Upper lobe of left lung (tissue), 4 donors: ENCODE measurements around the gene VPS35L.

Source experiments
- POLR2A ChIP-seq, 4 donors: fragments of 450-650 bp; IDR thresholded peaks; one replicate each; pipeline ENCODE4 v1.5.1; 2016 to 2017; ENCODE audit warnings: antibody characterized with exemption in 4 of 4, mild to moderate bottlenecking in 2 of 4
- TF ChIP-seq, protein P1 (sequence below), 6 experiments: fragments of 450-650 bp in 4 of 6; fragments of 200-600 bp in 2 of 6; sonication (generic) in 2 of 6; IDR thresholded peaks; one replicate each; pipeline ENCODE4 v1.5.1; 2016 to 2019; ENCODE audit warnings: antibody characterized with exemption in 6 of 6

DNA sequence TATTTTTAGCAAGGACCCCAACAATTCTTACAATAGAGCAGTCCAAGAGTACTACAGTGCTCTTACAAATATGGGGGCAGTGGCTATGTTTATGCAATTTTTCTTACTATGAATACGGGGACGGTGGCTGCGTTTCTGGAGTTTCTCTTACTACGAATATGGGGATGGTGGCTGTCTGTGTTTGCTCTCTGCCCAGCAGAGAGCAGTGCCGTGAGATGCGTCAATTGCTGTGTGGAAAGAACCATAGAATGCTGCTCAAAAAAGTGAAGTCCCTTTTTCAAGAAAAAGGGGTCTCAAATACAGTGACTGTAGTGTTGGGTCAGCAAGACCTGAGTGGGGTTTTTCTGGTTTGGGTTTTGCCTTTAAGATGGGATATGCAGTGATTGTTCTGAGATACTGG lies 108.7 kb downstream of the VPS35L start:
- TF ChIP-seq, protein P1, sequence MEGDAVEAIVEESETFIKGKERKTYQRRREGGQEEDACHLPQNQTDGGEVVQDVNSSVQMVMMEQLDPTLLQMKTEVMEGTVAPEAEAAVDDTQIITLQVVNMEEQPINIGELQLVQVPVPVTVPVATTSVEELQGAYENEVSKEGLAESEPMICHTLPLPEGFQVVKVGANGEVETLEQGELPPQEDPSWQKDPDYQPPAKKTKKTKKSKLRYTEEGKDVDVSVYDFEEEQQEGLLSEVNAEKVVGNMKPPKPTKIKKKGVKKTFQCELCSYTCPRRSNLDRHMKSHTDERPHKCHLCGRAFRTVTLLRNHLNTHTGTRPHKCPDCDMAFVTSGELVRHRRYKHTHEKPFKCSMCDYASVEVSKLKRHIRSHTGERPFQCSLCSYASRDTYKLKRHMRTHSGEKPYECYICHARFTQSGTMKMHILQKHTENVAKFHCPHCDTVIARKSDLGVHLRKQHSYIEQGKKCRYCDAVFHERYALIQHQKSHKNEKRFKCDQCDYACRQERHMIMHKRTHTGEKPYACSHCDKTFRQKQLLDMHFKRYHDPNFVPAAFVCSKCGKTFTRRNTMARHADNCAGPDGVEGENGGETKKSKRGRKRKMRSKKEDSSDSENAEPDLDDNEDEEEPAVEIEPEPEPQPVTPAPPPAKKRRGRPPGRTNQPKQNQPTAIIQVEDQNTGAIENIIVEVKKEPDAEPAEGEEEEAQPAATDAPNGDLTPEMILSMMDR (IDR thresholded peaks at IDR 0.05), result no peak
- no peak for TF ChIP-seq POLR2A (IDR thresholded peaks at IDR 0.05)
